IMR-90 (cell line): Measurements from ENCODE around the gene PTPRN2. TPM values are rescaled to one million over a fixed set of nuclear protein-coding genes. Genes with fewer than 3 reads are reported as not detected.

ENCODE experiments used
- ATAC-seq: fragments of 200-7000 bp; cut with Tn5 transposase; 2 replicates; pipeline ENCODE4 v1.9.1; 2020; ENCODE audit warnings: low read depth, mild to moderate bottlenecking, moderate library complexity
- BruUV-seq: library from RNA; stranded (reverse); fragments of 400-500 nt; replicated peaks from 2 replicates; lab custom pipeline; 2021; lab: Mats Ljungman, UMichigan
- CTCF ChIA-PET: fragments of 300-600 bp; formaldehyde crosslinking; extraction: SDS; loops from one replicate; lab custom pipeline; 2021; ENCODE audit warnings: antibody characterized with exemption; lab: Yijun Ruan, JAX
- POLR2A ChIA-PET: fragments of 300-600 bp; sonication (Branson Sonifier 250); formaldehyde crosslinking; loops from one replicate; lab custom pipeline; 2022; ENCODE audit warnings: antibody characterized with exemption; ENCODE audit not compliant: unreplicated experiment; lab: Charles Lee
- DNase-seq: peaks from one replicate; pipeline ENCODE4 v3.0.0; 2013
- H2AFZ ChIP-seq: replicated peaks from 2 replicates; pipeline ENCODE3; 2013; ENCODE audit warnings: low read length, mild to moderate bottlenecking; ENCODE audit not compliant: poor library complexity
- H2AK5ac ChIP-seq: 2 replicates; pipeline ENCODE4 v1.6.1; 2013; ENCODE audit warnings: low read depth, low read length, inconsistent platforms
- H2AK9ac ChIP-seq: replicated peaks from 2 replicates; pipeline ENCODE3; 2013; ENCODE audit warnings: mild to moderate bottlenecking, low read depth, low read length, moderate library complexity; ENCODE audit not compliant: poor library complexity
- H2BK120ac ChIP-seq: 2 replicates; pipeline ENCODE4 v1.6.1; 2013; ENCODE audit warnings: low read depth, low read length, inconsistent platforms
- H2BK15ac ChIP-seq: 3 replicates; pipeline ENCODE4 v1.6.1; 2013; ENCODE audit warnings: low read depth, low read length, inconsistent platforms
- H2BK20ac ChIP-seq: 2 replicates; pipeline ENCODE4 v1.6.1; 2013; ENCODE audit warnings: low read depth, mild to moderate bottlenecking, inconsistent platforms, low read length, moderate library complexity
- H2BK5ac ChIP-seq: 2 replicates; pipeline ENCODE4 v1.6.1; 2013; ENCODE audit warnings: mild to moderate bottlenecking, low read depth, low read length, inconsistent platforms; ENCODE audit not compliant: poor library complexity, severe bottlenecking
- H3K14ac ChIP-seq: replicated peaks from 2 replicates; pipeline ENCODE4 v1.6.1; 2013; ENCODE audit warnings: low read depth, low read length, inconsistent platforms
- H3K18ac ChIP-seq: 2 replicates; pipeline ENCODE4 v1.6.1; 2013; ENCODE audit warnings: low read depth, low read length, control low read depth
- H3K23ac ChIP-seq: 2 replicates; pipeline ENCODE4 v1.6.1; 2013; ENCODE audit warnings: low read depth, low read length, inconsistent platforms
- H3K27ac ChIP-seq: 2 replicates; pipeline ENCODE4 v1.5.1; 2013; ENCODE audit warnings: mild to moderate bottlenecking, control low read depth, low read length; ENCODE audit not compliant: insufficient read depth
- H3K27me3 ChIP-seq: 2 replicates; pipeline ENCODE4 v1.6.1; 2013; ENCODE audit warnings: low read length; ENCODE audit not compliant: control insufficient read depth, insufficient read depth
- H3K36me3 ChIP-seq: 2 replicates; pipeline ENCODE4 v1.6.1; 2013; ENCODE audit warnings: low read length, mixed read lengths; ENCODE audit not compliant: control insufficient read depth, insufficient read depth
- H3K4ac ChIP-seq: 2 replicates; pipeline ENCODE4 v1.6.1; 2013; ENCODE audit warnings: low read depth, low read length, inconsistent platforms
- H3K4me1 ChIP-seq: 2 replicates; pipeline ENCODE4 v1.6.1; 2013; ENCODE audit warnings: low read length, mixed read lengths; ENCODE audit not compliant: control insufficient read depth, insufficient read depth
- H3K4me2 ChIP-seq: 2 replicates; pipeline ENCODE4 v1.6.1; 2013; ENCODE audit warnings: low read depth, mild to moderate bottlenecking, control low read depth, low read length, moderate library complexity
- H3K4me3 ChIP-seq: 2 replicates; pipeline ENCODE4 v1.5.1; 2013; ENCODE audit warnings: low read depth, mild to moderate bottlenecking, control low read depth, low read length, moderate library complexity; ENCODE audit not compliant: insufficient read depth
- H3K56ac ChIP-seq: 2 replicates; pipeline ENCODE4 v1.6.1; 2013; ENCODE audit warnings: low read length, inconsistent platforms; ENCODE audit not compliant: insufficient read depth; ENCODE audit errors: extremely low read depth
- H3K79me1 ChIP-seq, 2 experiments: 2 replicates each; pipeline ENCODE4 v1.6.1; 2013; ENCODE audit warnings: low read length in 2 of 2, inconsistent platforms in 1 of 2, low read depth in 1 of 2
- H3K9ac ChIP-seq: 2 replicates; pipeline ENCODE4 v1.6.1; 2013; ENCODE audit warnings: low read depth, low read length, control low read depth
- H3K9me1 ChIP-seq: 2 replicates; pipeline ENCODE4 v1.6.1; 2013; ENCODE audit warnings: low read length, inconsistent platforms; ENCODE audit not compliant: insufficient read depth
- H3K9me3 ChIP-seq: 2 replicates; pipeline ENCODE4 v1.6.1; 2013; ENCODE audit warnings: low read length; ENCODE audit not compliant: control insufficient read depth, insufficient read depth
- H4K20me1 ChIP-seq: 2 replicates; pipeline ENCODE4 v1.6.1; 2013; ENCODE audit warnings: low read length, inconsistent platforms; ENCODE audit not compliant: insufficient read depth
- H4K5ac ChIP-seq: 2 replicates; pipeline ENCODE4 v1.6.1; 2013; ENCODE audit warnings: mild to moderate bottlenecking, low read depth, low read length, control low read depth
- H4K8ac ChIP-seq, 2 experiments: 2 replicates each; pipeline ENCODE4 v1.6.1; 2013; ENCODE audit warnings: low read depth in 2 of 2, low read length in 2 of 2, control low read depth in 1 of 2, inconsistent platforms in 1 of 2
- H4K91ac ChIP-seq: 2 replicates; pipeline ENCODE4 v1.6.1; 2013; ENCODE audit warnings: low read depth, low read length, inconsistent platforms; ENCODE audit not compliant: insufficient read depth
- BHLHE40 ChIP-seq: fragments of 150-350 bp; IDR thresholded peaks from 2 replicates; pipeline ENCODE4 v1.6.1; 2016; ENCODE audit warnings: mild to moderate bottlenecking, low read depth, low read length
- CEBPB ChIP-seq: IDR thresholded peaks from 2 replicates; pipeline ENCODE4 v1.6.1; 2012; ENCODE audit warnings: low read depth, low read length, improper control_type of control experiment
- CHD1 ChIP-seq: IDR thresholded peaks from 2 replicates; pipeline ENCODE4 v1.6.1; 2012; ENCODE audit warnings: low read depth, low read length, improper control_type of control experiment
- FOS ChIP-seq: fragments of 150-350 bp; IDR thresholded peaks from 2 replicates; pipeline ENCODE4 v1.6.1; 2016; ENCODE audit warnings: low read depth, low read length
- MAFK ChIP-seq: IDR thresholded peaks from 2 replicates; pipeline ENCODE4 v1.6.1; 2012; ENCODE audit warnings: low read depth, low read length, improper control_type of control experiment
- MAZ ChIP-seq: IDR thresholded peaks from 2 replicates; pipeline ENCODE4 v1.6.1; 2012; ENCODE audit warnings: low read depth, mild to moderate bottlenecking, low read length, improper control_type of control experiment, moderate library complexity, borderline replicate concordance
- MXI1 ChIP-seq: IDR thresholded peaks from 2 replicates; pipeline ENCODE4 v1.6.1; 2012; ENCODE audit warnings: low read depth, mild to moderate bottlenecking, low read length, moderate library complexity, borderline replicate concordance
- NFE2L2 ChIP-seq: fragments of 150-350 bp; IDR thresholded peaks from 2 replicates; pipeline ENCODE4 v1.6.1; 2016; ENCODE audit warnings: low read depth, mild to moderate bottlenecking, low read length
- POLR2A ChIP-seq: IDR thresholded peaks from 2 replicates; pipeline ENCODE4 v1.6.1; 2012; ENCODE audit warnings: mild to moderate bottlenecking, low read depth, low read length
- RAD21 ChIP-seq: IDR thresholded peaks from 2 replicates; pipeline ENCODE4 v1.6.1; 2012; ENCODE audit warnings: low read length, improper control_type of control experiment
- RCOR1 ChIP-seq: IDR thresholded peaks from 2 replicates; pipeline ENCODE4 v1.6.1; 2012; ENCODE audit warnings: mild to moderate bottlenecking, low read length, improper control_type of control experiment; ENCODE audit not compliant: insufficient replicate concordance
- RFX5 ChIP-seq: IDR thresholded peaks from 2 replicates; pipeline ENCODE4 v1.8.0; 2012; ENCODE audit warnings: low read depth, mild to moderate bottlenecking, low read length, moderate library complexity
- SMC3 ChIP-seq: fragments of 150-350 bp; IDR thresholded peaks from 2 replicates; pipeline ENCODE4 v1.6.1; 2016; ENCODE audit warnings: low read depth, mild to moderate bottlenecking, antibody characterized with exemption, low read length, moderate library complexity
- USF2 ChIP-seq: fragments of 150-350 bp; IDR thresholded peaks from 2 replicates; pipeline ENCODE4 v1.6.1; 2017; ENCODE audit warnings: mild to moderate bottlenecking, antibody characterized with exemption, low read length, low read depth
- WGBS, 2 experiments: methylation state at CpG; one replicate each; pipeline versions ENCODE4 v1.1.5 to v1.1.7; 2013; ENCODE audit warnings: missing lambda C conversion rate in 2 of 2; ENCODE audit not compliant: insufficient read length in 1 of 2; ENCODE audit errors: extremely low coverage in 2 of 2; 5-methylcytosine and 5-hydroxymethylcytosine counted together
- dilution Hi-C: fragments of 300-500 bp; cut with HindIII; formaldehyde crosslinking; loops from one replicate; pipeline ENCODE4 v1.14.3; 2018; ENCODE audit warnings: low sequenced_read_pairs; ENCODE audit not compliant: unreplicated experiment
- in situ Hi-C: fragments of 300-500 bp; cut with MboI; formaldehyde crosslinking; loops from 3 replicates; pipeline ENCODE4 v1.14.3; 2019; ENCODE audit warnings: low sequenced_read_pairs, inconsistent platforms, mixed read lengths
- intact Hi-C: fragments of 100-400 bp; cut with micrococcal nuclease; formaldehyde crosslinking; loops from 2 replicates; pipeline ENCODE4 v1.10.0; 2022
- polyA plus RNA-seq, 3 experiments: library from polyadenylated mRNA; depleted of rRNA; stranded (reverse); fragments of >200 nt; gene quantifications; 2 replicates each; pipeline ENCODE4 v1.2.3, GENCODE V29; 2012; ENCODE audit warnings: low replicate concordance in 1 of 3
- total RNA-seq: library from RNA; depleted of rRNA; stranded (reverse); fragments of >200 nt; gene quantifications from 2 replicates; pipeline ENCODE4 v1.2.3, GENCODE V29; 2012
- TF ChIP-seq, protein P1 (sequence below): fragments of 150-350 bp; IDR thresholded peaks from 2 replicates; pipeline ENCODE4 v1.6.1; 2016; ENCODE audit warnings: low read depth, mild to moderate bottlenecking, low read length, moderate library complexity, borderline replicate concordance
- TF ChIP-seq, protein P2 (sequence below): conservative IDR thresholded peaks from 2 replicates; pipeline ENCODE4 v1.5.1; 2012; ENCODE audit warnings: mild to moderate bottlenecking, low read depth, low read length, improper control_type of control experiment

PTPRN2 gene
- total and polyA plus RNA-seq, 2 of the 4 experiments (the other 2 are of a cell fraction): 0.03 TPM; not detected in 1

- Histone ChIP-seq H2AFZ (no peak overlapping the region), H3K36me3 (no peaks in the 10 kb centered on the region), H4K91ac (no peak overlapping the region), H3K9me1 (no peaks in the 10 kb centered on the region), H2AK5ac (no peak overlapping the region), H3K27ac (no peak overlapping the region), H3K9me3 (peaks cover 37% of the 10 kb centered on the region), H3K56ac (no peak overlapping the region), H2BK20ac (no peak overlapping the region), H3K4ac (no peak overlapping the region), H3K18ac (no peak overlapping the region), H4K20me1 (no peaks in the 10 kb centered on the region), H2BK120ac (no peak overlapping the region), H3K4me1 (no peaks in the 10 kb centered on the region), H3K4me3 (no peak overlapping the region), H3K14ac (no peak overlapping the region), H3K27me3 (no peaks in the 10 kb centered on the region), H4K8ac (no peak overlapping the region), H2AK9ac (no peak overlapping the region), H3K79me1 (no peaks in the 10 kb centered on the region), H3K23ac (no peak overlapping the region), H2BK15ac (no peak overlapping the region), H4K5ac (no peak overlapping the region), H3K4me2 (no peak overlapping the region), H3K9ac (no peak overlapping the region), H2BK5ac (no peak overlapping the region)
- 83% methylated on average over 4 of the region's 8 CpGs; no CpG with 5 or more reads in 1 of the 2 experiments for WGBS, 2 experiments
- TF ChIP-seq MAFK: no peak
- TF ChIP-seq RCOR1: no peak
- no peak for TF ChIP-seq SMC3
- no peak for TF ChIP-seq MAZ
- TF ChIP-seq, protein P1, sequence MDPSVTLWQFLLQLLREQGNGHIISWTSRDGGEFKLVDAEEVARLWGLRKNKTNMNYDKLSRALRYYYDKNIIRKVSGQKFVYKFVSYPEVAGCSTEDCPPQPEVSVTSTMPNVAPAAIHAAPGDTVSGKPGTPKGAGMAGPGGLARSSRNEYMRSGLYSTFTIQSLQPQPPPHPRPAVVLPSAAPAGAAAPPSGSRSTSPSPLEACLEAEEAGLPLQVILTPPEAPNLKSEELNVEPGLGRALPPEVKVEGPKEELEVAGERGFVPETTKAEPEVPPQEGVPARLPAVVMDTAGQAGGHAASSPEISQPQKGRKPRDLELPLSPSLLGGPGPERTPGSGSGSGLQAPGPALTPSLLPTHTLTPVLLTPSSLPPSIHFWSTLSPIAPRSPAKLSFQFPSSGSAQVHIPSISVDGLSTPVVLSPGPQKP: no peak
- TF ChIP-seq USF2: no peak
- TF ChIP-seq, protein P2, sequence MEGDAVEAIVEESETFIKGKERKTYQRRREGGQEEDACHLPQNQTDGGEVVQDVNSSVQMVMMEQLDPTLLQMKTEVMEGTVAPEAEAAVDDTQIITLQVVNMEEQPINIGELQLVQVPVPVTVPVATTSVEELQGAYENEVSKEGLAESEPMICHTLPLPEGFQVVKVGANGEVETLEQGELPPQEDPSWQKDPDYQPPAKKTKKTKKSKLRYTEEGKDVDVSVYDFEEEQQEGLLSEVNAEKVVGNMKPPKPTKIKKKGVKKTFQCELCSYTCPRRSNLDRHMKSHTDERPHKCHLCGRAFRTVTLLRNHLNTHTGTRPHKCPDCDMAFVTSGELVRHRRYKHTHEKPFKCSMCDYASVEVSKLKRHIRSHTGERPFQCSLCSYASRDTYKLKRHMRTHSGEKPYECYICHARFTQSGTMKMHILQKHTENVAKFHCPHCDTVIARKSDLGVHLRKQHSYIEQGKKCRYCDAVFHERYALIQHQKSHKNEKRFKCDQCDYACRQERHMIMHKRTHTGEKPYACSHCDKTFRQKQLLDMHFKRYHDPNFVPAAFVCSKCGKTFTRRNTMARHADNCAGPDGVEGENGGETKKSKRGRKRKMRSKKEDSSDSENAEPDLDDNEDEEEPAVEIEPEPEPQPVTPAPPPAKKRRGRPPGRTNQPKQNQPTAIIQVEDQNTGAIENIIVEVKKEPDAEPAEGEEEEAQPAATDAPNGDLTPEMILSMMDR: no peak
- no peak for TF ChIP-seq RFX5
- TF ChIP-seq CHD1: no peak
- no peak for TF ChIP-seq MXI1
- TF ChIP-seq NFE2L2: no peak
- no peak for TF ChIP-seq RAD21
- TF ChIP-seq POLR2A: no peak
- TF ChIP-seq FOS: no peak
- TF ChIP-seq CEBPB: no peak
- no peak for TF ChIP-seq BHLHE40
- intact Hi-C loops (no loop called here), in situ Hi-C loops (no loop called here), dilution Hi-C loops (no loop called here)
- ChIA-PET POLR2A (no interaction called here), CTCF (no interaction called here)
- DNase-seq (no peak), ATAC-seq (no peak)
- no TSS peak for BruUV-seq
These were observed 678.3 kb downstream of the PTPRN2 start for GRCh38 chr7:157909370-157909769.
